H1 (cell line): ENCODE data around the gene TMEM52B. TPM values are rescaled to one million over a fixed set of nuclear protein-coding genes. Genes with fewer than 3 reads are reported as not detected.

ENCODE experiments used
- CTCF ChIA-PET: fragments of 300-600 bp; sonication (Branson Sonifier 250); formaldehyde crosslinking; loops from one replicate; lab custom pipeline; 2021; ENCODE audit not compliant: partially characterized antibody; lab: Charles Lee
- POLR2A ChIA-PET: fragments of 300-600 bp; sonication (Branson Sonifier 250); formaldehyde crosslinking; loops from one replicate; lab custom pipeline; 2021; ENCODE audit warnings: inconsistent platforms; ENCODE audit not compliant: partially characterized antibody; lab: Charles Lee
- DNase-seq, 2 experiments: peaks; one replicate each; pipeline versions ENCODE4 v3.0.0 to v3.0.0-alpha.2; 2010 to 2022; ENCODE audit warnings: low spot score in 2 of 2, low read depth in 1 of 2, mixed read lengths in 1 of 2
- FAIRE-seq: peaks from 2 replicates; lab custom pipeline; 2011; peaks lifted over from hg19 to GRCh38; lab: Jason Lieb, UNC
- H2AFZ ChIP-seq: 2 replicates; pipeline ENCODE4 v1.8.1; 2012; ENCODE audit warnings: low read length, inconsistent platforms
- H2AK5ac ChIP-seq: 2 replicates; pipeline ENCODE4 v1.6.1; 2013; ENCODE audit warnings: low read depth, low read length
- H2BK120ac ChIP-seq: replicated peaks from 2 replicates; pipeline ENCODE3; 2013; ENCODE audit warnings: low read depth, low read length, inconsistent platforms
- H2BK12ac ChIP-seq: 2 replicates; pipeline ENCODE4 v1.6.1; 2013; ENCODE audit warnings: low read depth, low read length
- H2BK15ac ChIP-seq: 2 replicates; pipeline ENCODE4 v1.6.1; 2013; ENCODE audit warnings: low read length
- H2BK20ac ChIP-seq: 2 replicates; pipeline ENCODE4 v1.6.1; 2013; ENCODE audit warnings: low read length
- H2BK5ac ChIP-seq: 2 replicates; pipeline ENCODE4 v1.6.1; 2013; ENCODE audit warnings: low read depth, low read length
- H3K14ac ChIP-seq: 2 replicates; pipeline ENCODE4 v1.6.1; 2013; ENCODE audit warnings: inconsistent platforms; ENCODE audit not compliant: insufficient read length
- H3K18ac ChIP-seq: 2 replicates; pipeline ENCODE4 v1.6.1; 2013; ENCODE audit warnings: low read length; ENCODE audit errors: extremely low read depth
- H3K23ac ChIP-seq: 2 replicates; pipeline ENCODE4 v1.6.1; 2013; ENCODE audit warnings: inconsistent platforms; ENCODE audit not compliant: insufficient read length
- H3K23me2 ChIP-seq: 2 replicates; pipeline ENCODE4 v1.6.1; 2013; ENCODE audit warnings: low read depth, low read length
- H3K27ac ChIP-seq: 2 replicates; pipeline ENCODE4 v1.6.1; 2011; ENCODE audit warnings: low read depth, low read length, inconsistent platforms
- H3K27me3 ChIP-seq, 4 experiments: replicated peaks in 1 of 4; 1 replicate in 1 of 4; 2 replicates in 3 of 4; pipeline versions ENCODE4 v1.6.1 to v1.8.1; 2011 to 2013; ENCODE audit warnings: low read length in 3 of 4, mild to moderate bottlenecking in 3 of 4, inconsistent platforms in 2 of 4, mixed read lengths in 2 of 4, moderate library complexity in 1 of 4; ENCODE audit not compliant: control insufficient read depth in 3 of 4, insufficient read depth in 3 of 4; ENCODE audit errors: extremely low read depth in 1 of 4
- H3K36me3 ChIP-seq, 4 experiments: 2 replicates each; pipeline versions ENCODE4 v1.6.1 to v1.8.1; 2011 to 2013; ENCODE audit warnings: mild to moderate bottlenecking in 4 of 4, low read length in 3 of 4, moderate library complexity in 2 of 4, control low read depth in 1 of 4, inconsistent platforms in 1 of 4; ENCODE audit not compliant: insufficient read depth in 4 of 4, control insufficient read depth in 2 of 4
- H3K4ac ChIP-seq: replicated peaks from 2 replicates; pipeline ENCODE3; 2013; ENCODE audit warnings: low read length, low read depth, mixed read lengths, inconsistent platforms; ENCODE audit not compliant: insufficient read length
- H3K4me1 ChIP-seq, 4 experiments: replicated peaks in 1 of 4; 1 replicate in 1 of 4; 2 replicates in 3 of 4; pipeline versions ENCODE4 v1.6.1 to v1.8.1; 2011 to 2013; ENCODE audit warnings: low read length in 3 of 4, inconsistent platforms in 2 of 4, mixed read lengths in 1 of 4; ENCODE audit not compliant: insufficient read depth in 4 of 4, control insufficient read depth in 3 of 4
- H3K4me2 ChIP-seq, 2 experiments: 2 replicates each; pipeline versions ENCODE4 v1.6.1 to v1.8.1; 2011 to 2013; ENCODE audit warnings: low read depth in 2 of 2, low read length in 2 of 2, control low read depth in 1 of 2, inconsistent platforms in 1 of 2, mild to moderate bottlenecking in 1 of 2; ENCODE audit not compliant: insufficient read depth in 1 of 2
- H3K4me3 ChIP-seq, 4 experiments: fragments of 200-600, 300-600 bp in 1 of 4; sonication (generic), shearing (Covaris generic), sonication (Bioruptor Twin) in 1 of 4; 2 replicates each; pipeline versions ENCODE4 v1.5.1 to v1.8.1; 2011 to 2016; ENCODE audit warnings: low read length in 4 of 4, low read depth in 3 of 4, control low read depth in 2 of 4, inconsistent platforms in 2 of 4, mild to moderate bottlenecking in 2 of 4, mixed read lengths in 1 of 4, moderate library complexity in 1 of 4; ENCODE audit not compliant: insufficient read depth in 2 of 4; ENCODE audit errors: extremely low read depth in 1 of 4
- H3K56ac ChIP-seq: replicated peaks from 2 replicates; pipeline ENCODE3; 2013; ENCODE audit warnings: low read depth, mild to moderate bottlenecking, mixed read lengths, low read length, inconsistent platforms; ENCODE audit not compliant: insufficient read length
- H3K79me1 ChIP-seq: 2 replicates; pipeline ENCODE4 v1.6.1; 2013; ENCODE audit warnings: low read depth, low read length, control low read depth
- H3K79me2 ChIP-seq, 2 experiments: 2 replicates each; pipeline versions ENCODE4 v1.6.1 to v1.8.1; 2012 to 2013; ENCODE audit warnings: low read length in 2 of 2, mild to moderate bottlenecking in 2 of 2, inconsistent platforms in 1 of 2; ENCODE audit not compliant: insufficient read depth in 2 of 2, control insufficient read depth in 1 of 2
- H3K9ac ChIP-seq, 4 experiments: replicated peaks in 1 of 4; 1 replicate in 1 of 4; 2 replicates in 3 of 4; pipeline versions ENCODE4 v1.6.1 to v1.8.1; 2011 to 2013; ENCODE audit warnings: low read depth in 3 of 4, low read length in 3 of 4, control low read depth in 2 of 4, mild to moderate bottlenecking in 2 of 4, moderate library complexity in 2 of 4, inconsistent platforms in 1 of 4; ENCODE audit errors: extremely low read depth in 1 of 4
- H3K9me3 ChIP-seq, 2 experiments: 2 replicates each; pipeline versions ENCODE4 v1.6.1 to v1.8.1; 2012 to 2013; ENCODE audit warnings: mild to moderate bottlenecking in 2 of 2, moderate library complexity in 2 of 2, control low read depth in 1 of 2, inconsistent platforms in 1 of 2, low read depth in 1 of 2, low read length in 1 of 2, mixed read lengths in 1 of 2; ENCODE audit not compliant: insufficient read depth in 2 of 2
- H4K20me1 ChIP-seq, 2 experiments: replicated peaks in 1 of 2; 2 replicates each; pipeline versions ENCODE3 to v1.8.1; 2011 to 2013; ENCODE audit warnings: inconsistent platforms in 2 of 2, low read length in 2 of 2, mild to moderate bottlenecking in 1 of 2; ENCODE audit not compliant: insufficient read depth in 2 of 2, control insufficient read depth in 1 of 2
- H4K5ac ChIP-seq: 2 replicates; pipeline ENCODE4 v1.6.1; 2013; ENCODE audit warnings: low read length, low read depth, mixed read lengths, inconsistent platforms; ENCODE audit not compliant: insufficient read length
- H4K8ac ChIP-seq: 2 replicates; pipeline ENCODE4 v1.8.0; 2013; ENCODE audit warnings: mild to moderate bottlenecking, moderate library complexity, low read length, inconsistent platforms; ENCODE audit not compliant: insufficient read depth; ENCODE audit errors: extremely low read depth
- H4K91ac ChIP-seq: replicated peaks from 2 replicates; pipeline ENCODE3; 2013; ENCODE audit warnings: low read length, mixed read lengths, inconsistent platforms; ENCODE audit not compliant: insufficient read length
- SP2 ChIP-seq: IDR thresholded peaks from 2 replicates; pipeline ENCODE4 v1.6.1; 2012; ENCODE audit warnings: mild to moderate bottlenecking, low read length, inconsistent platforms
- WGBS, 2 experiments: shearing (Covaris generic) in 1 of 2; methylation state at CpG; one replicate each; pipeline versions ENCODE4 v1.1.6 to v1.1.7; 2013 to 2015; ENCODE audit warnings: low lambda C conversion rate in 2 of 2, mixed read lengths in 2 of 2, inconsistent platforms in 1 of 2, low coverage in 1 of 2, missing lambda C conversion rate in 1 of 2; ENCODE audit not compliant: insufficient replicate concordance in 2 of 2, insufficient coverage in 1 of 2, insufficient read length in 1 of 2; ENCODE audit errors: extremely low coverage in 1 of 2, missing lambda C conversion rate in 1 of 2; 5-methylcytosine and 5-hydroxymethylcytosine counted together
- polyA plus RNA-seq, 7 experiments: library from polyadenylated mRNA; depleted of rRNA in 3 of 7; stranded (reverse) in 5 of 7; unstranded in 2 of 7; fragments of >200 nt in 5 of 7; fragments of 200-250 nt in 2 of 7; gene quantifications; 1 replicate in 5 of 7; 2 replicates in 1 of 7; 4 replicates in 1 of 7; pipeline versions ENCODE4 v1.2.1 to v1.2.3, GENCODE V29; 2011 to 2013; ENCODE audit warnings: missing spikeins in 2 of 7, mixed read lengths in 2 of 7
- total RNA-seq: library from RNA; stranded (reverse); fragmentation: NEBNext Ultra II Directional; extraction: Animal tissue kit (Norgen Biotek cat#: 25700); gene quantifications from 2 replicates; pipeline ENCODE4 v1.2.1, GENCODE V29; 2021

TMEM52B gene
- total and polyA plus RNA-seq, 2 of the 8 experiments (the other 6 are each of a cell fraction or from before 2014, with no cell fraction given): not detected

DNA sequence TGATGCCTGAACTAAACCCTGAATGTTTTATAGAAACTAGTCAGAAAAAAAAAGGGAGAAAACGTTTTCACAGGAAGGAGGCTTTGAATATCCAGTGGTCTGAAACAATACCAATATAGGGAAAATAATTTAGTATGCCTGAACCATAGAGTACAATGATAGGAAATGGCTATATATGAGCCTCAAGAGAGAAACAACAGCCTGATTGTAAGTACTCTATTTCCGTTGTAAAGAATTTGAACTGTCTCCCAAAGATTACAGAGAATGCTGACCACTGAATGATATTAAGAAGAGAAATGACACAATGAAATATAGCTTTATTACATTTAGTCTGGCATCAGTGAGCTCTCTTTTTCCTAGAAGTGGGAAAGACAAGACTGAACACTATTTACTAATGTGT, 28.3 kb downstream of the TMEM52B start:
- no peak overlapping the region for H2BK15ac ChIP-seq
- no peaks in the 10 kb centered on the region for H3K79me1 ChIP-seq
- H4K91ac ChIP-seq: no peak overlapping the region
- no peak overlapping the region for H2BK20ac ChIP-seq
- H3K56ac ChIP-seq: no peak overlapping the region
- no peak for FAIRE-seq
- no peak overlapping the region for H3K4me3 ChIP-seq
- no peaks in the 10 kb centered on the region for H3K9me3 ChIP-seq
- no peak overlapping the region for H3K9ac ChIP-seq
- no peak for DNase-seq
- H3K36me3 ChIP-seq: no peaks in the 10 kb centered on the region
- CTCF ChIA-PET: interaction anchor here (0.6 kb wide), 1 partner anchor 19 kb away, joined by 3 read pairs; no protein-coding TSS in a partner anchor
- H4K5ac ChIP-seq: no peak overlapping the region
- peaks cover 0 to 3% (median 0%) of the 10 kb centered on the region in 4 experiments; a peak in 1 of 7 replicates for H3K4me1 ChIP-seq
- no peak overlapping the region for H3K27ac ChIP-seq
- H2BK12ac ChIP-seq: no peak overlapping the region
- no peaks in the 10 kb centered on the region for H3K79me2 ChIP-seq
- H4K20me1 ChIP-seq: no peaks in the 10 kb centered on the region
- no peaks in the 10 kb centered on the region for H3K23me2 ChIP-seq
- no peak overlapping the region for H3K4ac ChIP-seq
- 63% methylated on average over 2 of the region's 2 CpGs; no CpG with 5 or more reads in 1 of the 2 experiments for WGBS, 2 experiments
- no peak overlapping the region for H2BK120ac ChIP-seq
- no peak overlapping the region for H3K18ac ChIP-seq
- H3K4me2 ChIP-seq: no peak overlapping the region
- no peak overlapping the region for H2AK5ac ChIP-seq
- no peak overlapping the region for H2AFZ ChIP-seq
- H4K8ac ChIP-seq: no peak overlapping the region
- no peak overlapping the region for H3K14ac ChIP-seq
- H3K27me3 ChIP-seq: no peaks in the 10 kb centered on the region
- TF ChIP-seq SP2: no peak
- no peak overlapping the region for H2BK5ac ChIP-seq
- H3K23ac ChIP-seq: no peak overlapping the region
- POLR2A ChIA-PET: no interaction called here
